Measurements from ENCODE around the gene PDE10A.
"Not testable (repeated sequence)": the region's sequence is repeated elsewhere in the genome, so short reads cannot be mapped to it uniquely, and the experiment has no call there.

The PDE10A gene

GRCh38 chr6:165488624-165489295, 174.3 kb downstream of the PDE10A start:
- H3K9me3 Mint-ChIP-seq (ENCODE audit: low read depth) = peaks cover 13% of the 10 kb centered on the region
- no peak overlapping the region for H3K27ac Mint-ChIP-seq
- H3K36me3 Mint-ChIP-seq = no peaks in the 10 kb centered on the region
- H3K4me1 Mint-ChIP-seq (ENCODE audit: low read depth) = no peaks in the 10 kb centered on the region
- H3K4me3 Mint-ChIP-seq = no peak overlapping the region
- H3K27me3 Mint-ChIP-seq = no peaks in the 10 kb centered on the region

- Mint-ChIP-seq H3K4me1 (ENCODE audit: low read depth) (no peaks in the 10 kb centered on the region), H3K4me3 (no peak overlapping the region), H3K36me3 (no peaks in the 10 kb centered on the region), H3K9me3 (ENCODE audit: low read depth) (peaks cover 13% of the 10 kb centered on the region), H3K27me3 (no peaks in the 10 kb centered on the region), H3K27ac (no peak overlapping the region)
These were observed 175.1 kb downstream of the PDE10A start for GRCh38 chr6:165487950-165488349.

- Mint-ChIP-seq H3K27me3 (no peaks in the 10 kb centered on the region), H3K9me3 (ENCODE audit: low read depth) (peaks cover 9% of the 10 kb centered on the region), H3K4me3 (no peak overlapping the region), H3K27ac (no peak overlapping the region), H3K4me1 (ENCODE audit: low read depth) (no peaks in the 10 kb centered on the region), H3K36me3 (no peaks in the 10 kb centered on the region)
These were observed 175.7 kb downstream of the PDE10A start for GRCh38 chr6:165487347-165487746.

GRCh38 chr6:165486183-165487137, 176.6 kb downstream of the PDE10A start:
- no peak overlapping the region for H3K27ac Mint-ChIP-seq
- peaks cover under 1% of the 10 kb centered on the region for H3K9me3 Mint-ChIP-seq (ENCODE audit: low read depth)
- H3K27me3 Mint-ChIP-seq = no peaks in the 10 kb centered on the region
- no peaks in the 10 kb centered on the region for H3K36me3 Mint-ChIP-seq
- H3K4me3 Mint-ChIP-seq = no peak overlapping the region
- H3K4me1 Mint-ChIP-seq (ENCODE audit: low read depth) = no peaks in the 10 kb centered on the region

GRCh38 chr6:165484178-165484889, 178.7 kb downstream of the PDE10A start:
- Mint-ChIP-seq H3K4me3 (no peak overlapping the region), H3K27me3 (no peaks in the 10 kb centered on the region), H3K9me3 (ENCODE audit: low read depth) (no peaks in the 10 kb centered on the region), H3K36me3 (no peaks in the 10 kb centered on the region), H3K27ac (no peak overlapping the region), H3K4me1 (ENCODE audit: low read depth) (no peaks in the 10 kb centered on the region)

GRCh38 chr6:165481921-165482320, 181.1 kb downstream of the PDE10A start:
- no peaks in the 10 kb centered on the region for H3K36me3 Mint-ChIP-seq
- no peaks in the 10 kb centered on the region for H3K27me3 Mint-ChIP-seq
- H3K4me3 Mint-ChIP-seq = no peak overlapping the region
- no peaks in the 10 kb centered on the region for H3K9me3 Mint-ChIP-seq (ENCODE audit: low read depth)
- no peak overlapping the region for H3K27ac Mint-ChIP-seq
- H3K4me1 Mint-ChIP-seq (ENCODE audit: low read depth) = no peaks in the 10 kb centered on the region

- no peaks in the 10 kb centered on the region for H3K36me3 Mint-ChIP-seq
- H3K4me1 Mint-ChIP-seq (ENCODE audit: low read depth) = no peaks in the 10 kb centered on the region
- no peaks in the 10 kb centered on the region for H3K9me3 Mint-ChIP-seq (ENCODE audit: low read depth)
- no peaks in the 10 kb centered on the region for H3K27me3 Mint-ChIP-seq
- H3K4me3 Mint-ChIP-seq = no peak overlapping the region
- H3K27ac Mint-ChIP-seq = no peak overlapping the region
These were observed 182.1 kb downstream of the PDE10A start for GRCh38 chr6:165480916-165481315.

GRCh38 chr6:165478581-165478980, 184.5 kb downstream of the PDE10A start:
- Mint-ChIP-seq H3K36me3 (no peaks in the 10 kb centered on the region), H3K27ac (no peak overlapping the region), H3K27me3 (no peaks in the 10 kb centered on the region), H3K4me3 (no peak overlapping the region), H3K9me3 (ENCODE audit: low read depth) (no peaks in the 10 kb centered on the region), H3K4me1 (ENCODE audit: low read depth) (no peaks in the 10 kb centered on the region)

GRCh38 chr6:165469483-165469882, 193.6 kb downstream of the PDE10A start:
- Mint-ChIP-seq H3K4me1 (ENCODE audit: low read depth) (no peaks in the 10 kb centered on the region), H3K27ac (no peak overlapping the region), H3K36me3 (no peaks in the 10 kb centered on the region), H3K9me3 (ENCODE audit: low read depth) (peaks cover 3% of the 10 kb centered on the region), H3K27me3 (no peaks in the 10 kb centered on the region), H3K4me3 (no peak overlapping the region)

GRCh38 chr6:165468340-165469235, 194.5 kb downstream of the PDE10A start:
- Mint-ChIP-seq H3K36me3 (no peaks in the 10 kb centered on the region), H3K9me3 (ENCODE audit: low read depth) (peaks cover 8% of the 10 kb centered on the region), H3K4me3 (no peak overlapping the region), H3K27ac (no peak overlapping the region), H3K27me3 (no peaks in the 10 kb centered on the region), H3K4me1 (ENCODE audit: low read depth) (no peaks in the 10 kb centered on the region)

GRCh38 chr6:165463499-165463898, 199.5 kb downstream of the PDE10A start:
- not testable (repeated sequence) for H3K4me1 Mint-ChIP-seq (ENCODE audit: low read depth); H3K36me3 Mint-ChIP-seq; H3K4me3 Mint-ChIP-seq; H3K27ac Mint-ChIP-seq; H3K27me3 Mint-ChIP-seq
- peaks cover 19% of the 10 kb centered on the region for H3K9me3 Mint-ChIP-seq (ENCODE audit: low read depth)

GRCh38 chr6:165459605-165460301, 203.3 kb downstream of the PDE10A start:
- not testable (repeated sequence) for H3K4me1 Mint-ChIP-seq (ENCODE audit: low read depth); H3K27ac Mint-ChIP-seq; H3K36me3 Mint-ChIP-seq; H3K27me3 Mint-ChIP-seq; H3K4me3 Mint-ChIP-seq
- H3K9me3 Mint-ChIP-seq (ENCODE audit: low read depth) = peaks cover 18% of the 10 kb centered on the region

GRCh38 chr6:165458134-165458533, 204.9 kb downstream of the PDE10A start:
- Mint-ChIP-seq H3K27me3 (no peaks in the 10 kb centered on the region), H3K4me3 (no peak overlapping the region), H3K36me3 (no peaks in the 10 kb centered on the region), H3K9me3 (ENCODE audit: low read depth) (peaks cover 11% of the 10 kb centered on the region), H3K27ac (no peak overlapping the region), H3K4me1 (ENCODE audit: low read depth) (no peaks in the 10 kb centered on the region)

GRCh38 chr6:165456286-165456685, 206.8 kb downstream of the PDE10A start:
- H3K4me3 Mint-ChIP-seq = no peak overlapping the region
- no peaks in the 10 kb centered on the region for H3K27me3 Mint-ChIP-seq
- no peaks in the 10 kb centered on the region for H3K36me3 Mint-ChIP-seq
- H3K4me1 Mint-ChIP-seq (ENCODE audit: low read depth) = no peaks in the 10 kb centered on the region
- no peak overlapping the region for H3K27ac Mint-ChIP-seq
- H3K9me3 Mint-ChIP-seq (ENCODE audit: low read depth) = peaks cover 6% of the 10 kb centered on the region
